Uterus (tissue), 2 donors: ENCODE results near the gene NFIA.

Experiments used
- POLR2A ChIP-seq, 2 donors: fragments of 450-650 bp; IDR thresholded peaks; one replicate each; pipeline ENCODE4 v1.6.1; 2016; ENCODE audit warnings: antibody characterized with exemption in 2 of 2, mild to moderate bottlenecking in 1 of 2, moderate library complexity in 1 of 2
- TF ChIP-seq, protein P1 (sequence below), 4 experiments: fragments of 200-600 bp in 2 of 4; fragments of 450-650 bp in 2 of 4; sonication (generic) in 2 of 4; IDR thresholded peaks; one replicate each; pipeline ENCODE4 v1.5.1; 2016 to 2019; ENCODE audit warnings: antibody characterized with exemption in 4 of 4, mild to moderate bottlenecking in 2 of 4, moderate library complexity in 1 of 4

DNA sequence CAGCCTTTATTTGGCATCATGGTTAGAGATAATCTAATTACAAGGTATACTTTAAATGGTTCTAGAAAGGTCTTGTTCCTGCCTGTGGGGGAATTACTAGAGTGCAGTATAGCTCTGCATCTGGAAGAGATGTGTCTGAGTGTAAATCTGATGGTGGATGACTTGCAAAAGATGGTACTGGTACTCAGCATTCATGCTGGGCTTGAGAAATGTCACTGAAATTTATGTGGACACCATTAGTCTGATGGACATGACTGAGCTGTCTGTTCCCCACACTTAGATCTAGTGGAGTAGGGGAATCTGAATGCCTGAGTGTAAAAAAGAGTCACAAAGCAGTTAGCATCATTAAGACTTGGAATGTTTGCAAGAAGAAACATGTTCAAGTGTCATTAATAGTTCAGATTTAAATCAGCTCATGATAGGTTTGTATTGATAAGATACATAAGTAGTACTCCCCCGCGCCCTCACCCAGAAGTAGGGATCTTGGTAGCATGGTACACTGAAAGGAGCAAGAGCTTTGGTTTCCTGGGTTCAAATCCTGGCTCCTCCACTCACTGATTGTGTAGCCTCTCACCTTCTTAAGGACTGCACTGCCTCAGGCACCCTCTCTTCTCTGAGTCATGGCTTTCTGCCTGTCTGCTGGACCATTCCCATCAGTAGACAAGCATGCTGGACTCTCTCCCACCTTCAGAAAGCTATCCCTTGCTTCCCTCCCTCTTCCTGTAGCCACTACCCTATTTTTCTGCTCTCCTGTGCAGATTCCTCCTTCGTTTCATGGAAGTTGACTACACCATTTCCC, 292.9 kb downstream of the NFIA start:
- TF ChIP-seq POLR2A (IDR thresholded peaks at IDR 0.05): no peak
- TF ChIP-seq, protein P1, sequence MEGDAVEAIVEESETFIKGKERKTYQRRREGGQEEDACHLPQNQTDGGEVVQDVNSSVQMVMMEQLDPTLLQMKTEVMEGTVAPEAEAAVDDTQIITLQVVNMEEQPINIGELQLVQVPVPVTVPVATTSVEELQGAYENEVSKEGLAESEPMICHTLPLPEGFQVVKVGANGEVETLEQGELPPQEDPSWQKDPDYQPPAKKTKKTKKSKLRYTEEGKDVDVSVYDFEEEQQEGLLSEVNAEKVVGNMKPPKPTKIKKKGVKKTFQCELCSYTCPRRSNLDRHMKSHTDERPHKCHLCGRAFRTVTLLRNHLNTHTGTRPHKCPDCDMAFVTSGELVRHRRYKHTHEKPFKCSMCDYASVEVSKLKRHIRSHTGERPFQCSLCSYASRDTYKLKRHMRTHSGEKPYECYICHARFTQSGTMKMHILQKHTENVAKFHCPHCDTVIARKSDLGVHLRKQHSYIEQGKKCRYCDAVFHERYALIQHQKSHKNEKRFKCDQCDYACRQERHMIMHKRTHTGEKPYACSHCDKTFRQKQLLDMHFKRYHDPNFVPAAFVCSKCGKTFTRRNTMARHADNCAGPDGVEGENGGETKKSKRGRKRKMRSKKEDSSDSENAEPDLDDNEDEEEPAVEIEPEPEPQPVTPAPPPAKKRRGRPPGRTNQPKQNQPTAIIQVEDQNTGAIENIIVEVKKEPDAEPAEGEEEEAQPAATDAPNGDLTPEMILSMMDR (IDR thresholded peaks at IDR 0.05): no peak
